HG03135 (cell line): Measurements from ENCODE around the gene PLD6.
A peak's percentile ranks its signal among the peaks of the same experiment; 100 is the strongest.
"Not testable (repeated sequence)": the region's sequence is repeated elsewhere in the genome, so short reads cannot be mapped to it uniquely, and the experiment has no call there.

ENCODE experiments used
- ATAC-seq: cut with Tn5 transposase; IDR thresholded peaks from one replicate; pipeline ENCODE4 v1.9.1; 2021; ENCODE audit warnings: mild to moderate bottlenecking, moderate library complexity; ENCODE audit not compliant: unreplicated experiment

Gene PLD6, protein sequence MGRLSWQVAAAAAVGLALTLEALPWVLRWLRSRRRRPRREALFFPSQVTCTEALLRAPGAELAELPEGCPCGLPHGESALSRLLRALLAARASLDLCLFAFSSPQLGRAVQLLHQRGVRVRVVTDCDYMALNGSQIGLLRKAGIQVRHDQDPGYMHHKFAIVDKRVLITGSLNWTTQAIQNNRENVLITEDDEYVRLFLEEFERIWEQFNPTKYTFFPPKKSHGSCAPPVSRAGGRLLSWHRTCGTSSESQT

DNA sequence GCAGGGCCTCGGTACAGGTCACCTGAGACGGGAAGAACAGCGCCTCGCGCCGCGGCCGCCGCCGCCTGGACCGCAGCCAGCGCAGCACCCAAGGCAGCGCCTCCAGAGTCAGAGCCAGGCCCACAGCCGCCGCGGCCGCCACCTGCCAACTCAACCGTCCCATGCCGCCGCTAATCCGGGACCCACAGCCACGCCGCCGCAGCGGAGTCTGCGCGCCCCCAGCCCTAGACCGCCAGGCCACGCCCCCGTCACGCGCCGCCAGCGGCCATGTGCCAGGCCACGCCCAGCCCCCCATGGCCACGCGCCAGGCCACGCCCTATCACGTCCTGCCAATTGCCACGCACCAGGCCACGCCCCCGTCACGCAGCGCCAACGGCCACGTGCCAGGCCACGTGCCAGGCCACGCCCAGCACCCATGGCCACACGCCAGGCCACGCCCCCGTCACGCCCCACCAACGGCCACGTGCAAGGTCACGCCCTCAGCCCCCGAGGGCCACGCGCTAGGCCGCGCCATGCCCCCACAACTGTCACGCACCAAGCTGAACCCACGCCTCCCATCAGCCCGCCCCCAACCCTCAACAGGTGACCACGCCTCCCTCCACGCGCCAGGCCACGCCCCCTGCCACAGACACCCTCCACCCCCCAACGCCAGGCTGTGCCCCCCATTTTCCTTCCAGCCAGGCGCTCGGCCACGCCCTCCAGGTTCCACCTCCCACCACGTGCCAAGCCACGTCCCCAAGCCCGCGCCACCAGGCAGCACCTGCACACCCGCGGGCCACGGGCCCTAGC lies at the start of gene PLD6:
Gene PLD6, minus strand, starts transcription at position 210 of the 789 bp plus-strand sequence. Its CDS starts 47 bp downstream, at position 163.
- ATAC-seq = peak; percentile 52

DNA sequence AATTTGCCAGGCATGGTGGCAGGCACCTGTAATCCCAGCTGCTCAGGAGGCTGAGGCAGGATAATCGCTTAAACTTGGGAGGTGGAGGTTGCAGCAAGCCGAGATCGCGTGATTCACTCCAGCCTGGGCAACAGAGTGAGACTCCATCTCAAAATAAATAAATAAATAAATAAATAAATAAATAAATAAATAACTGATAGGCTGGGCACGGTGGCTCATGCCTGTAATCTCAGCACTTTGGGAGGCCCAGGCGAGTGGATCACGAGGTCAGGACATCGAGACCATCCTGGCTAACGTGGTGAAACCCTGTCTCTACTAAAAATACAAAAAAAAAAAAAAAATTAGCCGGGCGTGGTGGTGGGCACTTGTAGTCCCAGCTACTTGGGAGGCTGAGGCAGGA lies 49.6 kb upstream of the PLD6 start:
- ATAC-seq = not testable (repeated sequence)

DNA sequence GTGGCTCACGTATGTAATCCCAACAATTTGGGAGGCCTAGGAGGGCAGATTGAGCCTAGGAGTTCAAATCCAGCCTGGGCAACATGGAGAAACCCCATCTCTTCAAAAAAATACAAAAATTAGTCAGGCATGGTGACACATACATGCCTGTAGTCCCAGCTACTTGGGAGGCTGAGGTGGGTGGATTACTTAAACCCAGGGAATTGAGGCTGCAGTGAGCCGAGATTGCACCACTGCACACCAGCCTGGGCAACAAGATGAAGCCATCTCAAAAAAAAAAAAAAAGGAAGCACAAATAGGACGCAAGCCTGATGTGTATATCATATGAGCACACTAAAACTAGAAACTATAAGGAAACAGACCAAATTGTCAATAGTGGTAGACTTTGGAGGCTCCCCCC lies 47.9 kb upstream of the PLD6 start:
- ATAC-seq = no peak

DNA sequence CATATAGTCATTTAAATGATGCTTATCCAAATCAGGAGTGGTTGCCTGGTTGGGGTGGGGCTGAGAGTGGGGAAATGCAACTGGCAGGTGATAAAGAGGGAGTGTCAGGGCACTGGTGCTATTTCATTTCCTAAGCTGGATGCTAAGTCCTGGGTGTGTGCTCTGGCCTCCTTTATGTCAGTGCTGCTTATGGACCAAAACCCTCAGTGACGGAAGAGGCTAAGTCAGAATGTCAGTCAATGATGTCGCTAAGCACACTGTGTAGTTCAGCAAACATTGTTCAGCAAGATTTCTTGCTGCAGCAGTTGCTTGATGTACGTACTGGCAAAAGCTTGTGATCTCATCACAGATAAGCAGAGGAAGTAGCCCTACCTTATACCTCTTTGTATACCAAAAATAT lies 47.3 kb upstream of the PLD6 start:
- no peak for ATAC-seq

DNA sequence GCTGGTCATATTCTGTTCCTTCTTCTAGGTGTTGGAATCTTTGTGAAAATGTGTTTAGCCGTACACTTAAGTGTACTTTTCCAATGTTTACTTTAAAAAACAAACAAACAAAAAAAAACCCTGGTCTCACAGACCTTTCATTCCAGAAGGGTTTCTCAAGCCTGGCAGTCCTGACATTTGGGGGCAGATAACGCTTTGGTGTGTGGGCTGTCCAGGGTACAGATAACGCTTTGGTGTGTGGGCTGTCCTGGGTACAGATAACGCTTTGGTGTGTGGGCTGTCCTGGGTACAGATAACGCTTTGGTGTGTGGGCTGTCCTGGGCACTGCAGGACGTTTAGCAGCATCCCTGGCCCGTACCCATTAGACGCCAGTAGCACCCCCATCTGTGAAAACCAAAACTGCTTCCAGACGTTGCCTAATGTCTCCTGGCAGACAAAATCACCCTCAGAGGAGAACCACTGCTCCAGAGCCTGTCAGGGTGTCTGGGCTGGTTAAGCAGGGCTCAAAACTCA lies 46.1 kb upstream of the PLD6 start:
- no peak for ATAC-seq

DNA sequence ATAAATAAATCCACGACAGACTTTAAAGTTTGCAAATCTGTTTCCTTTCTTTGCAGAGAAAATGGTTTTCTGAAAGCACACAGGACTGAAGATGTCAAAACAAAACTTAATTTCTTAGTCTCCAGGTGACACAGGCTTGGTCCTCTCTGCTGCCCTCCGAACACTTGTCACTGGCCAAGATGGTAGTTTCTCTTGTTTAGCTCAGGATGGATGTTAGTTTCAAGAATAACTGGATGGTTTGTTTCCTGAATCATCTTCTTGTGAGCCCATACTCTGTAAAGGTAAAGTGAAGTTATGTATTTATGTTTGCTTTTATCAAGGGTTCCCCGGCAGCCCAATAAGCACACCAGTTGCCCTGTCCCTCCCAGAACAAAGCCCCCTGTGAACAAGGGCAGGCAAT lies 40.7 kb upstream of the PLD6 start:
- no peak for ATAC-seq

DNA sequence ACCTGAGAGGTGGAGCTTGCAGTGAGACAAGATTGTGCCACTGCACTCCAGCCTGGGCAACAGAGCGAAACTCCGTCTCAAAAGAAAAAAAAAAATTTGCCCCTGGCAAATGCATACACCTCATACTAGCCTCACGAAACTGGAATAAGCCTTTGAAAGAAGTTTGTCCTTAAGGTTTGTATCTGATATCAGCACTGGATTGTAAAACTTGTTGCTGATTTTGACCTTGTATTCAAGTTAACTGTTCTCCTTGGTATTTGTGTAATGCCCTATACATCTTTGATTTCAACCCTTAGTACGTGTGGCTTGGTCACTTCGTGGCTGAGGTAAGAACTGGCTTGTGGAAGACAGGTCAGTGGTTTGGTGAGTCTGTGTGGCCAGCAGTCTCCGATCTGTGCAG lies 37.0 kb upstream of the PLD6 start:
- no peak for ATAC-seq

DNA sequence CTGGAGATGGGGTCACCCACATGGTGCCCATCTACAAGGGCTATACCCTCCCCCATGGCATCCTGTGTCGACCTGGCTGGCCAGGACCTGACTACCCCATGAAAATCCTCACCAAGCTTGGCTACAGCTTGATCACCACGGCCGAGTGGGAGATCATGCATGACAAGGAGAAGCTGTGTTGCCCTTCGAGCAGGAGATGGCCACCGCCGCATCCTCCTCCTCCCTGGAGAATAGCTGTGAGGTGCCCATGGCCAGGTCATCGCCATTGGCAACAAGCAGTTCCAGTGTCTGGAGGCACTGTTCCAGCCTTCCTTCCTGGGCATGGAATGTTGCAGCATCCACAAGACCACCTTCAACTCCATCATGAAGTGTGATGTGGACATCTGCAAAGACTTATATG lies 36.1 kb upstream of the PLD6 start:
- no peak for ATAC-seq

DNA sequence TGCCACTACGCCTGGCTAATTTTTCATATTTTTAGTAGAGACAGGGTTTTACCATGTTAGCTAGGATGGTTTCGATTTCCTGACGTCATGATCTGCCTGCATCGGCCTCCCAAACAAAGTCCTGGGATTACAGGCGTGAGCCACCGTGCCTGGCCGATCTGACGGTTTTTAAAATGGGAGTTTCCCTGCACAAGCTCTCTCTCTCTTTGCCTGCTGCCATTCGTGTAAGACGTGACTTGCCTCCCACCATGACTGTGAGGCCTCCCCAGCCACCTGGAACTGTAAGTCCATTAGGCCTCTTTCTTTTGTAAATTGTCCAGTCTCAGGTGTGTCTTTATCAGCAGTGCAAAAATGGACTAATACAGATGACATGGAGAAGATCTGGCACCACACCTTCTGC lies 35.5 kb upstream of the PLD6 start:
- ATAC-seq = no peak

DNA sequence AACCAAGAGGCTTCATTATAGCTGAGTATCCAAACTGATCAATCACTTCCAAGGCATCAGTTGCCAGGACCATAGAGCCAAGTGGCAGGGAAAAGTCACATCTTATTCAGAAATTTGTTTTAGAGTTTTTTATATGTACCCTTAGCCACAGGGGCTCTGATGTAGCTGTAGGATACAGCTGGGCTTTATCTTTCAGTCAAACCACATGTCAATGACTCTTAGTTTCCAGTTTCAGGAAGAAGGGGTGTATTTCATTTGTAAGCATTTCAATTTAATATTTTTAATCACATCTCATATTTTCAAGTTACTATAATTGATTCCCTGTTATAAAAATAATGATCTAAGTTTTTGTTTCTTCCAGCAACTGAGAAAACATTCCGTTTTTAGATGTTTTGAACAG lies 33.7 kb upstream of the PLD6 start:
- ATAC-seq = no peak

DNA sequence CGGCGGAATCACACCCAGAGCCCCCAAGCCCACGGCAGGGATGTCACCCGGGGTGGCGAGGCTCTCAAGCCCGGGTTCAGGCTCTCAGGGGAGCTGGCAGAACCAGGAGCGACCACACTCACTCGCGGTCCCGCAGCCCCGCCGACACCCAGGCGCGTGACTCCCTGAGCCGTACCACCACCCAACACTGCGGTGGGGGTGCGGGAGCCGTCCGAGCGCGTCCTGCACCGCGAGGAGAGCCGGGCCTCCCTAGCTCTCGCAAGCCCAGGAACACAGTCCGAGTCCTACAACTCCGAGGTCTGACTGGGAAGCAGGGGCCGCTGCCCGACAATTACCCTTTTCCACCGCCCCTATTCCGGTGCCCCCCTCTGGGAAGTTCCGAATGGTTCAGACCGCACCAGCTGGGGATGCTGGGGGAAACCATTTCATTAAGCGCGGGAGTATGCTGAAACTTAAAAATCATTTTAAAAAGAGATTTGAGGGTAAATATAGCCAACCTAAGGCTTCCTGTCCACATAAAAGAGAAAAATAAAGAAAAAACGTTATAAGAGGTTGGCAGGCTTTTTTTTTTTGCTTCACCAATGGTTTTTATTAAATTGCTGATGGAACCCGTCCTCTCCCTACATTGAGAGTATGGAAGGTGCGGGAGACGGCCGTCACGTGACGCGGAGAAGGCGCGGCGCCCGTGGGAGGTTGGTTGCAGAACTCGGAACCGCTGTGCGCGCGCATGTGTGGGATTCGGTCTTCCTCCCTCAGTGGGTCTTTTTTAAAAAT lies 31.1 kb upstream of the PLD6 start, which contains the start of gene FLCN:
Gene FLCN, minus strand, starts transcription at position 143 of the 774 bp plus-strand sequence. CDS start 9,031 bp downstream, outside the sequence.
- peak; percentile 84 for ATAC-seq

DNA sequence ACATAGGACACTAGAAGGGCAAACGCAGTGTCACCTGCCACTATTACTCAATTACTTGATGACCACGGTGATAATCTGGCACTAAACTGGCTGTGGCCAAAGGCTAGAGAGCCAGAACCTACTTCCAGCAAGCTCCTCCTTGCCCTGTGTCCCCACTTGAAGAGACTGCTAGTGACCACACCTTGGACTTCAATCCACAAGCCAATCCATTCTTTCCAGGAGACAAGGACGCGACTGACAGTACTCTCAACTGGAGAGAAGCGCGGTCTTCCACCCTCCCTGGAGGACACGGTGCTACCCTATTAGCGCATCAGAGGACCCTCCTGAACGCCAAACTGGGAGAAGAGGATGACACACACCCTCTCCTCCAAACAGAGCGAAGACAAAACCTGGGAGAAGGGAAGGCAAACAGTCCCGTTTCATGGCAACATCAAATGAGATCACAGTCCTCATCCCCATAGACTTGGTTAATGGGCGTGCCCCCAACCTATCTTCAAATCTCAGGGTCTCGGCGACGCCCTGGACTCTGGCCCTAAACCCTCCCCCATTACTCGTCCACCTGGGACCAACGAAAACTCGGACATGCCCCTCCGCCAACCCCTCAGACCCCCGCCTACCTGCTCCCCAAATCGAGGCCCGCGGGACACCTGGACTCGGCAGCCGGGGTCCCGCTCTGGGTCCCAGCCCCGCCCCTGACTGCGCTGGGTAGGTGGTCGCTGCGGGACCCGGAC lies 30.3 kb upstream of the PLD6 start:
- ATAC-seq = no peak

DNA sequence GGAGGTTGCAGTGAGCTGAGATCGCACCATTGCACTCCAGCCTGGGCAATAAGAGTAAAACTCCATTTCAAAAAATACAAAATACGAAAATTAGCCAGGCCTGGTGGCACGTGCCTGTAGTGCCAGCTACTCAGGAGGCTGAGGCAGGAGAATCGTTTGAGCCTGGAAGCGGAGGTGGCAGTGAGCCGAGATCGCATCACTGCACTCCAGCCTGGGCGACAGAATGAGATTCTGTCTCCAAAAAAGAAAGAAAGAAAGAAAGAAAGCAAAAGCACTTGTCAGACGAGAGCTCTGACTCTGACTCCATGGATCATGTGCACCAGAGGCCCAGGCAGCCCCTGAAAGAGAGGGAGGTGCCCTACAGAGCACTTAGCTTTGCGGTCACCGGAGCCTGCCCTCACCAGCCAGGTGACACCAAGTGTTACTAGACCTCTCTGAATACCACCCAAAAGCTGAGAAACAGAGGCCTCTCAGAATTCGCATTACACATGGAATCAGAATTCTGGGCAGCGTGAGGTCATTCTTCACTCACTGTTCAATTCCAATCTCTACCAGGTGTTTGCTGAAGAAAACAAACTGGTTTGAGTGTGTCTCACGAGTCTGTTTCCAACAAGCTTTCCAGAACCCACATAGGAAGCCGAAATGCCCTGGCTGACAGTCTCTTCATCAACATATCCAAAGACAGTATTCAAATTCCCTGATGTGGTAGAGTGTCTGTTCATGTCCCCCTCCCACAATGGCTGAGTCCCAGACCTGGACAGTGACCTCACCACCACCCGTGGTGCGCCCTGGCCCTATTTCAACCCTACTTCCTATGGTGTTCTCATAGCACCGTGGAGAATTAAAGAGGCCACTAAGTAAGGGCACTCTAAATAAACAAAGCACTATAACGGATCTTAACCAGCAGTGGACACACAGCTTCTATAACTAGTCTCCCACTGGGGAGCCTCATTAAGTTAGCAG lies 29.4 kb upstream of the PLD6 start:
- ATAC-seq = no peak

DNA sequence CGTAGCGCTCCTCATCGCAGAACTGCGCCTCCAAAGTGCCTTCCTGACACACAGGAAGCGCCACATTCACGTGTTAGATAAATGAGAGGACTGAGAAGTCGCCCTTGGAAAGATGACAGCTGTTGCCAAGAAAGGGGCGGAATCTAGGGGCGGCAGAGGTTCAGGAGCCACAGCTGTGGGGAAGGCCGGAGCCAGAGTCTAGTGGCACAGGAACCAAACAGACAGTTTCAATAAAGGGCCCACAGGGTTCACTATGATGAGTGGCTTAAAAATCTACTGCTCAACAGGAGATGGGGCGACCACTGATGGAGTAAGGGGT lies 26.1 kb upstream of the PLD6 start:
- no peak for ATAC-seq

DNA sequence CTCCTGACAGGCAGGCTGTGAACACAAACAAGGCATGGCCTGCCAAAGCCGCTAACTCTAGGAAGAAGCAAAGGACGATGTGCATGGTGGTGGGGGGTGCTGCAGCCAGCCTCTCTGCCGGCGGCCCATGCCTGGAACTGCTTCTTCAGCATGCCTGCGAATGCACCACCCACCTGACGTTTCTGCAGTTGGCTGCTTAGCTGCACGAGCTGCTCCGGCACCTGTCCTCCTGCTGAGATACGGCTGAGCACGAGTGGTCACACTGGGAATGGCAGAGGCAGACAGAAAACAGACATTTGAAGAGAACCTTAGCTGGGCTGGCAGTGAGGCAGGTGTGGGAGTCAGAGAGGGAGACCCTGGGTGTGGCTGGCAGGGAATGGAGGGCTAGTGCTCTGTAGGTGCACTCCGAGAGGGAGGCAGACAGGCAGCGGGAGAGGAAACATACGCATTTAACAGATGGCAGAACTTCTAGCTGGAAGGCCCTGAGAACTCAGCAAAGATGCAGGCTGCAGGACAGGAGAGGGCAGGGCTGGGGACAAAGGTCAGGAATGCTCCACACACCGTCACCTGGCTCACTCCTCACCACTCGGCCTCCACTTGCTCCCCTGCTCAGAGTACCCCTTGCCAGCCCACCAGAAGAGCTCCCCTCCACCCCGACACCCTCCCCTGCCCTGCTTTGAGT lies 25.6 kb upstream of the PLD6 start:
- no peak for ATAC-seq

DNA sequence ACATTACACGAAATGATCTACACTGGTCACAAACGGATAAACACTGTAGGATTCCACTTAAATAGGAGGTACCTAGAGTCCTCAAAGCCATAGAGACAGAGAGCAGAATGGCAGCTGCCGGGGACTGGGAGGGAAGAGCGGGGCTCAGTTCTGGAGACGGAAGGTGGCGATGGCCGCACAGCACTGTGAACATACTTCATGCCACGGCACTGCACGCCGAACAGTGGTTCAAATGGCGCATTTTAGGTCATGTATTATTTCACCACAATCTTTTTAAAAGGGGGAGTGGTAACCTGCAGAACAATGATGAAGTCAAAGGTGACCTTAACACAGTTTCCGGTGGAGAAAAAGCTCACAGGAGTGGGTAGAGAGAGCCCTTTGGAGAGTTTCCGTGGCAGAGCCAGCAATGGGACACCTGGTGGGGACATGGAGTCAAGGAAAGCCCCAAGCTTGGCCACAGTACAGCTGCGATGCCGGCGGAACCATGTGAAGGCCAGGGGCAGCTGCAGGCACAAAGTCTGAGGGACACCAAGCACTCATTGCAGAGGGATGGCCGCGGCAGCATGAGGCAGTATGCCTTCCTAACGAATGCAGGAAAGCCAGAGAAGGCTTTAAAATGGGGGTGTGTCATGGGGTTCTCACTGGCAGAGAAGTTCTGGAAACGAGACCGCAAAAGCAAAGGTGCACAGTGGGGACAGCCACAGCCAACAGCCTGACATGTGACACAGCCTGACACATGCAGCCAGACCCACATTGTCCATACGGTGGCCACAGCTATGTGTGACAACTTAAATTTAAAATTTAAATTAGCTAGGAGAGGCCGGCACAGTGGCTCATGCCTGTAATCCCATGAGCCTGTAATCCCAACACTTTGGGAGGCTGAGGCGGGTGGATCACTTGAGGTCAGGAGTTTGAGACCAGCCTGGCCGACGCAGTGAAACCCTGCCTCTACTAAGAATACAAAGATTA lies 23.6 kb upstream of the PLD6 start:
- no peak for ATAC-seq

DNA sequence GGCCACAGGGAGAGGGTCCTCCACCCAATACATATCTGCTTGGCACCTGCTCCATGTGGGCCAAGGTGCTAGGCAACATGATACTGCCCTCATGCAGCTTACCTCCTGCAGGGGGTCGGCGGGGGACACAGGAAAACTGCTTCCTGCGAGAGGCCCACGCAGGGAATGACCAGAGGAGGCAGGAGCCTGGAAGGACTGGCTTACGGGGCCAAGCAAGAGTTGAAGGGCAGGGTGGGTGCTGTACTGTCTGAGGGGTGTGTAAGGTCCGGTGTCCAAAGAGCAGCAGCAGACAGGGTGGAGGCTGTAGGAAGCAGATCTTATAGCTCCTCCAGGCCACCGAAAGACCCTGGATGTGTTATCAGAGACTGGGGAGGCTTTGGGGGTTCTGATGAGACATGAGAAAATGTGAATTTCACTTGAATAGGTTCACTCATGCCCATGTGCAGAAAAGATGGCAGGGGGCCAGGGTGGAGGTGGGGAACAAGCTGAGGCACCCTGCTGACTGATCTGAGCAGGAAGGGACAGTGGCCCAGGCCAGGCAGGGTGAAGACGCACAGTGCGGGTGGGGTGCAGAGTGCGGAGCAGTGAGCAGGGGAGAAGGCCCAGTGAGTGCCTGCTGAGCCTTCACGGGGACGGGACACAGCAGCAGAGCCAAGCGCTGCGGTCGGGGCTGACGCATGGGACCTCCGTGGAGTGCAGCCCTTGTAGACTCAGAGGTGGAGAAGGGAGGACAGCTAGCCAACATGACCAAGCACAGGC lies 22.6 kb upstream of the PLD6 start:
- ATAC-seq = no peak
